OCI-LY7 (cell line): ENCODE results near the gene MMP2. TPM values are rescaled to one million over a fixed set of nuclear protein-coding genes. Genes with fewer than 3 reads are reported as not detected.

Experiments
- BruUV-seq: library from RNA; stranded (reverse); fragments of 400-500 nt; replicated peaks from 2 replicates; lab custom pipeline; 2021; lab: Mats Ljungman, UMichigan
- CTCF ChIA-PET: fragments of 300-600 bp; sonication (Branson Sonifier 250); formaldehyde crosslinking; loops from one replicate; lab custom pipeline; 2022; ENCODE audit warnings: antibody characterized with exemption; ENCODE audit not compliant: unreplicated experiment; lab: Charles Lee
- POLR2A ChIA-PET: fragments of 300-600 bp; sonication (Branson Sonifier 250); formaldehyde crosslinking; loops from one replicate; lab custom pipeline; 2022; ENCODE audit warnings: antibody characterized with exemption; lab: Charles Lee
- DNase-seq: peaks from one replicate; pipeline ENCODE4 v3.0.0-alpha.2; 2015; ENCODE audit warnings: low spot score
- H2AFZ ChIP-seq: fragments of 200-600 bp; sonication (generic), shearing (Covaris generic); 2 replicates; pipeline ENCODE4 v1.6.1; 2014; ENCODE audit warnings: mild to moderate bottlenecking, antibody characterized with exemption, low read length, moderate library complexity
- H3K27ac ChIP-seq: fragments of 200-600 bp; sonication (generic); 2 replicates; pipeline ENCODE4 v1.5.1; 2014; ENCODE audit warnings: mixed run types, low read depth, mild to moderate bottlenecking, moderate library complexity, low read length, inconsistent platforms; ENCODE audit not compliant: poor library complexity, severe bottlenecking
- H3K36me3 ChIP-seq: fragments of 200-600 bp; sonication (generic); 2 replicates; pipeline ENCODE4 v1.6.1; 2014; ENCODE audit warnings: mild to moderate bottlenecking, antibody characterized with exemption, low read length, moderate library complexity, mixed read lengths; ENCODE audit not compliant: insufficient read depth
- H3K4me1 ChIP-seq: fragments of 200-600 bp; sonication (generic); 2 replicates; pipeline ENCODE4 v1.5.1; 2014; ENCODE audit warnings: mild to moderate bottlenecking, low read length; ENCODE audit not compliant: insufficient read depth, poor library complexity, severe bottlenecking
- H3K4me2 ChIP-seq: fragments of 200-600 bp; sonication (generic); 2 replicates; pipeline ENCODE4 v1.6.1; 2014; ENCODE audit warnings: mild to moderate bottlenecking, low read length
- H3K4me3 ChIP-seq: fragments of 200-600 bp; sonication (generic); 2 replicates; pipeline ENCODE4 v1.5.1; 2014; ENCODE audit warnings: mild to moderate bottlenecking, low read depth, low read length; ENCODE audit not compliant: poor library complexity, severe bottlenecking
- H3K79me2 ChIP-seq: fragments of 200-600 bp; sonication (generic); 2 replicates; pipeline ENCODE4 v1.6.1; 2016; ENCODE audit warnings: low read depth, mild to moderate bottlenecking, low read length, moderate library complexity, mixed read lengths; ENCODE audit not compliant: insufficient read depth
- H3K9me2 ChIP-seq: fragments of 200-600 bp; sonication (generic); 2 replicates; pipeline ENCODE4 v1.6.1; 2016; ENCODE audit warnings: mild to moderate bottlenecking, low read length, mixed read lengths; ENCODE audit not compliant: insufficient read depth
- H3K9me3 ChIP-seq: fragments of 200-600 bp; sonication (generic); 2 replicates; pipeline ENCODE4 v1.6.1; 2014; ENCODE audit warnings: mild to moderate bottlenecking, mixed run types, low read length, mixed read lengths
- H4K20me1 ChIP-seq: fragments of 200-600 bp; sonication (generic); 2 replicates; pipeline ENCODE4 v1.6.1; 2014; ENCODE audit warnings: mild to moderate bottlenecking, antibody characterized with exemption, low read length, moderate library complexity, mixed read lengths; ENCODE audit not compliant: insufficient read depth
- EZH2phosphoT487 ChIP-seq: fragments of 200-600 bp; sonication (generic); IDR thresholded peaks from 2 replicates; pipeline ENCODE4 v1.6.1; 2018; ENCODE audit warnings: low read depth, borderline replicate concordance, mild to moderate bottlenecking, mixed run types, antibody characterized with exemption, low read length, moderate library complexity, mixed read lengths
- intact Hi-C: fragments of 100-400 bp; cut with micrococcal nuclease; formaldehyde crosslinking; loops from one replicate; pipeline ENCODE4 v1.10.0; 2022; ENCODE audit not compliant: unreplicated experiment
- total RNA-seq, 2 experiments: library from RNA; depleted of rRNA in 1 of 2; stranded (reverse); fragments of >200 nt in 1 of 2; shearing (Covaris generic) in 1 of 2; gene quantifications; 2 replicates each; pipeline ENCODE4 v1.2.3, GENCODE V29; 2014 to 2022
- TF ChIP-seq, protein P1 (sequence below): fragments of 200-600 bp; sonication (generic); conservative IDR thresholded peaks from 2 replicates; pipeline ENCODE4 v1.5.1; 2014; ENCODE audit warnings: mild to moderate bottlenecking, antibody characterized with exemption, low read length, moderate library complexity, mixed read lengths

The MMP2 gene
- total RNA-seq, 2 experiments from 2014 or later = 0.48 TPM; not detected in 1

DNA sequence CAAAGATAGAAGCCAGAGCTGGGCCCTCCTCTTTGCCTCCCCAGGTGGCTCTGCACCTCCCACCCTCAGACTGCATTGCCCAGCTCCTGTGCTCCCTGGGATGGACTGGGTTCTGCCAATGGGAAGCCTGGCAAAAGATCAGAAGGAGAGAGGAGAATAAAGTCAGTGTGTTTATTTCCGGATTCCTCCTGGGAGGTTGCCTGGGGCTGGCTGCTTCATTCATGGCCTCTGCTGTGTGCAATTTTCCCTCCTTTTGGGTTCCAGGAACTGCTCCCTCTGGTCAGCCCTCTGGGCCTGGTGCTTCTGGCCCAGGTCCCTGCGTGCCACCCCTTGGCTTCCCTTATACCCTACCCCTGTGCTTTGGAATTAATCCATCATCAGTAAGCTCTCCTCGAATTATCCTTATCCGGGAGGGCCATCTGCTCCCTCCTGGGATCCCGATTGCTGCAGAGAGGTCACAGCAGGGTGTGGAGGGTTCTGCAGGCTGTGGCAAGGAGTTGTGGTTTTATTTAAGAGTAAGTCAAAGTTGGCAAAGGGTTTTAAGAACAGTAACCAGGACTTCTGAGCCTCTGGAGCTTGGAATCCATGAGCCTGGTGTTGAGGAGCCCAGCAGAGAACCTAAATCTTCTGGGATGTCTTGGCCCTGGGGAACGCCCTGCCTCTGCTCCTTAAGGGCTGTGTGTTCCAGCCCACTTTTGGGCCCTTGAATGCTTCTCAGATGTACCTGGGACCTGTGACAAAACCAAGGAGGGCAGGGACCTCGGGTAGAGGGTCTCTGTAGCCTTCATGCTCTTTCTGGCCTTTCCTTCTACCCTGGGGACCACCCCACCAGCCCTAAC, 8.2 kb upstream of the MMP2 start:
- CTCF ChIA-PET = no interaction called here
- no peak overlapping the region for H3K4me2 ChIP-seq
- no peak overlapping the region for H3K4me3 ChIP-seq
- no peaks in the 10 kb centered on the region for H3K9me2 ChIP-seq
- TF ChIP-seq, protein P1, sequence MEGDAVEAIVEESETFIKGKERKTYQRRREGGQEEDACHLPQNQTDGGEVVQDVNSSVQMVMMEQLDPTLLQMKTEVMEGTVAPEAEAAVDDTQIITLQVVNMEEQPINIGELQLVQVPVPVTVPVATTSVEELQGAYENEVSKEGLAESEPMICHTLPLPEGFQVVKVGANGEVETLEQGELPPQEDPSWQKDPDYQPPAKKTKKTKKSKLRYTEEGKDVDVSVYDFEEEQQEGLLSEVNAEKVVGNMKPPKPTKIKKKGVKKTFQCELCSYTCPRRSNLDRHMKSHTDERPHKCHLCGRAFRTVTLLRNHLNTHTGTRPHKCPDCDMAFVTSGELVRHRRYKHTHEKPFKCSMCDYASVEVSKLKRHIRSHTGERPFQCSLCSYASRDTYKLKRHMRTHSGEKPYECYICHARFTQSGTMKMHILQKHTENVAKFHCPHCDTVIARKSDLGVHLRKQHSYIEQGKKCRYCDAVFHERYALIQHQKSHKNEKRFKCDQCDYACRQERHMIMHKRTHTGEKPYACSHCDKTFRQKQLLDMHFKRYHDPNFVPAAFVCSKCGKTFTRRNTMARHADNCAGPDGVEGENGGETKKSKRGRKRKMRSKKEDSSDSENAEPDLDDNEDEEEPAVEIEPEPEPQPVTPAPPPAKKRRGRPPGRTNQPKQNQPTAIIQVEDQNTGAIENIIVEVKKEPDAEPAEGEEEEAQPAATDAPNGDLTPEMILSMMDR = no peak
- TF ChIP-seq EZH2phosphoT487 = no peak
- POLR2A ChIA-PET = no interaction called here
- no TSS peak for BruUV-seq
- H3K36me3 ChIP-seq = no peaks in the 10 kb centered on the region
- no peak for DNase-seq
- no peaks in the 10 kb centered on the region for H3K4me1 ChIP-seq
- intact Hi-C loops = no loop called here
- H3K79me2 ChIP-seq = no peaks in the 10 kb centered on the region
- no peak overlapping the region for H2AFZ ChIP-seq
- H3K9me3 ChIP-seq = no peaks in the 10 kb centered on the region
- no peaks in the 10 kb centered on the region for H4K20me1 ChIP-seq
- no peak overlapping the region for H3K27ac ChIP-seq

DNA sequence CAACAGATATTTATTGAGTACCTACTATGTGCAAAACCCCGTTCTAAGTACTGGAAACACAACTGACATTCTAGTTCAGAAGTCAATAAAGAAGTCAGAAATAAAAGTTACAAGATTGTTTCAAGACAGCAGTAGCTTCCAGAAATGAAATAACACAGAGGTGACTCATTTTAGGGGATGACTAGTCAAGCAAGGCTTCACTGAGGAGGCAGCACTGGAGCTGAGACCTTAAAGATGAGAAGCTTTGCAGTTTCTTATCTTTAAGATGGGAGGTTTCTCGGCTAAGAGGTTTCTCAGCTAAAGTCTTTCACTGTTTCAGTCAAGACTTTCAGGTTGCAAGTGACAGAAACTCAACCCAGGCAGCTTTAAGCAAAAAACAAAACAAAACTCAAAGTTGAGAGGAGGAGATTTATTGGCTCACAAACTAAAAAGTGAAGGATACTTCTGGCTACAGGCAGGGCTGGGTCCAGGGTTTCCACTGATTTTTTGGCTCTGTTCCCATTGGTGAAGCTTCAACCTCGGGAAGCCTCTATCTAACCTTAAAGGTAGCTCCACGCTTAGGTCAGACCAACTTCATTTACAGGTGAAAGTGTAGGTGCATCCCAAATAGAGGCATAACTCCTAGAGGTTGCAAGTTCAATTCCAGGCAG, 7.4 kb upstream of the MMP2 start:
- H3K4me3 ChIP-seq = no peak overlapping the region
- no peak overlapping the region for H3K27ac ChIP-seq
- H3K4me1 ChIP-seq = no peaks in the 10 kb centered on the region
- ChIA-PET CTCF (no interaction called here), POLR2A (no interaction called here)
- H3K4me2 ChIP-seq = no peak overlapping the region
- intact Hi-C loops = no loop called here
- TF ChIP-seq EZH2phosphoT487 = no peak
- TF ChIP-seq, protein P1 = no peak
- no peaks in the 10 kb centered on the region for H3K36me3 ChIP-seq
- no peaks in the 10 kb centered on the region for H4K20me1 ChIP-seq
- no peak for DNase-seq
- H2AFZ ChIP-seq = no peak overlapping the region
- H3K79me2 ChIP-seq = no peaks in the 10 kb centered on the region
- no TSS peak for BruUV-seq
- no peaks in the 10 kb centered on the region for H3K9me3 ChIP-seq
- H3K9me2 ChIP-seq = no peaks in the 10 kb centered on the region

DNA sequence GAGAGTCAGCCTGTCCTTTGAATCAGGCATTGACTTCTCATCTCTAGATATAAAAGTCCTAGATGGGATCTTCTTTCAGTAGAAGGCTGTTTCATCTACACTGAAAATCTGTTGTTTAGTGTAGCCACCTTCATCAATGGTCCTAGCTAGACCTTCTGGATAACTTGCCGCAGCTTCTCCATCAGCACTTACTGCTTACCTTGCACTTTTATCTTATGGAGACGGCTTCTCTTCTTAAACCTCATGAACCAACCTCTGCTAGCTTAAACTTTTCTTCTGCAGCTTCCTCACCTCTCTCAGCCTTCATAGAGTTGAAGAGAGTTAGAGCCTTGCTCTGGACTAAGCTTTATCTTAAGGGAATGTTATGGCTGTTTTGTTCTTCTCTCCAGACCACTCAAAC, 5.4 kb upstream of the MMP2 start:
- TF ChIP-seq, protein P1 = no peak
- no peaks in the 10 kb centered on the region for H3K9me3 ChIP-seq
- no peak overlapping the region for H3K4me3 ChIP-seq
- H3K9me2 ChIP-seq = no peaks in the 10 kb centered on the region
- BruUV-seq = no TSS peak
- no peak overlapping the region for H3K27ac ChIP-seq
- ChIA-PET CTCF (interaction anchor here (1.6 kb wide), 1 partner anchor 9 kb away, joined by 7 read pairs; no protein-coding TSS in a partner anchor), POLR2A (interaction anchor here (0.6 kb wide), 1 partner anchor 1185 kb away, joined by 4 read pairs; no protein-coding TSS in a partner anchor)
- no peak overlapping the region for H3K4me2 ChIP-seq
- H3K79me2 ChIP-seq = no peaks in the 10 kb centered on the region
- no peak for DNase-seq
- no peak overlapping the region for H2AFZ ChIP-seq
- intact Hi-C loops = no loop called here
- no peaks in the 10 kb centered on the region for H4K20me1 ChIP-seq
- no peaks in the 10 kb centered on the region for H3K4me1 ChIP-seq
- H3K36me3 ChIP-seq = no peaks in the 10 kb centered on the region
